K562 (cell line): Measurements from ENCODE around the gene PSMD1. TPM values are rescaled to one million over a fixed set of nuclear protein-coding genes. Genes with fewer than 3 reads are reported as not detected.
A peak's percentile ranks its signal among the peaks of the same experiment; 100 is the strongest.

Experiments
- ATAC-seq: fragments of 200-7000 bp; cut with Tn5 transposase; 3 replicates; pipeline ENCODE4 v1.9.1; 2020; ENCODE audit warnings: moderate library complexity
- BruUV-seq: library from RNA; stranded (reverse); fragments of 400-500 nt; replicated peaks from 2 replicates; lab custom pipeline; 2021; lab: Mats Ljungman, UMichigan
- CTCF ChIA-PET: fragments of 300-600 bp; formaldehyde crosslinking; extraction: SDS; loops from one replicate; lab custom pipeline; 2021; ENCODE audit warnings: low intra/inter-chr PET ratio; lab: Yijun Ruan, JAX
- POLR2A ChIA-PET: fragments of 300-600, 350-650 bp; sonication (Branson Sonifier 250); formaldehyde crosslinking; extraction: SDS; loops from one replicate; lab custom pipeline; 2021; ENCODE audit warnings: antibody characterized with exemption, inconsistent platforms; lab: Yijun Ruan, JAX
- DNase-seq, 4 experiments: peaks; one replicate each; pipeline versions ENCODE4 v3.0.0 to v3.0.0-alpha.2; 2011 to 2018; ENCODE audit warnings: low spot score in 3 of 4, mixed read lengths in 3 of 4; ENCODE audit errors: extremely low read depth in 1 of 4
- FAIRE-seq: peaks from 2 replicates; lab custom pipeline; 2011; peaks lifted over from hg19 to GRCh38; lab: Jason Lieb, UNC
- H2AFZ ChIP-seq: 2 replicates; pipeline ENCODE4 v1.6.0; 2011; ENCODE audit warnings: low read depth, low read length, control low read depth, inconsistent platforms
- H3K27ac ChIP-seq: fragments of 200-600 bp; 3 replicates; pipeline ENCODE4 v1.8.0; 2011; ENCODE audit warnings: low read depth, mild to moderate bottlenecking, control low read depth, inconsistent platforms, low read length, moderate library complexity, mixed read lengths; ENCODE audit errors: extremely low read depth
- H3K27me3 ChIP-seq, 2 experiments: fragments of 300-600 bp in 1 of 2; 2 replicates in 1 of 2; 3 replicates in 1 of 2; pipeline versions ENCODE4 v1.6.0 to v1.8.0; 2011; ENCODE audit warnings: inconsistent platforms in 2 of 2, low read length in 2 of 2, mild to moderate bottlenecking in 1 of 2, mixed read lengths in 1 of 2, moderate library complexity in 1 of 2; ENCODE audit not compliant: control insufficient read depth in 2 of 2, insufficient read depth in 2 of 2
- H3K36me3 ChIP-seq: fragments of 300-600 bp; 3 replicates; pipeline ENCODE4 v1.8.0; 2011; ENCODE audit warnings: mild to moderate bottlenecking, low read length, inconsistent platforms; ENCODE audit not compliant: control insufficient read depth, insufficient read depth
- H3K4me1 ChIP-seq, 2 experiments: fragments of 200-600 bp in 1 of 2; replicated peaks in 1 of 2; 2 replicates in 1 of 2; 3 replicates in 1 of 2; pipeline versions ENCODE4 v1.5.1 to v1.8.0; 2011; ENCODE audit warnings: inconsistent platforms in 2 of 2, low read length in 2 of 2, mild to moderate bottlenecking in 1 of 2, mixed read lengths in 1 of 2, moderate library complexity in 1 of 2; ENCODE audit not compliant: control insufficient read depth in 2 of 2, insufficient read depth in 2 of 2
- H3K4me2 ChIP-seq: 2 replicates; pipeline ENCODE4 v1.6.1; 2011; ENCODE audit warnings: low read length, control low read depth, inconsistent platforms, mixed read lengths; ENCODE audit not compliant: insufficient read depth
- H3K4me3 ChIP-seq: fragments of 200-600 bp; sonication (generic), shearing (Covaris generic); 2 replicates; pipeline ENCODE4 v1.5.1; 2016; ENCODE audit warnings: control low read depth, inconsistent platforms
- H3K79me2 ChIP-seq: fragments of 200-600 bp; 3 replicates; pipeline ENCODE4 v1.8.0; 2011; ENCODE audit warnings: low read length, inconsistent platforms; ENCODE audit not compliant: control insufficient read depth, insufficient read depth
- H3K9ac ChIP-seq, 2 experiments: 2 replicates each; pipeline versions ENCODE4 v1.6.0 to v1.6.1; 2011; ENCODE audit warnings: low read depth in 2 of 2, low read length in 2 of 2, control low read depth in 1 of 2, inconsistent platforms in 1 of 2, mild to moderate bottlenecking in 1 of 2, mixed read lengths in 1 of 2; ENCODE audit not compliant: insufficient read depth in 1 of 2
- H3K9me1 ChIP-seq: one replicate; pipeline ENCODE4 v1.6.0; 2011; ENCODE audit warnings: inconsistent platforms, mild to moderate bottlenecking, low read length, moderate library complexity; ENCODE audit not compliant: control insufficient read depth, insufficient read depth
- H3K9me3 ChIP-seq: replicated peaks from 2 replicates; pipeline ENCODE4 v1.5.1; 2011; ENCODE audit warnings: low read depth, low read length, inconsistent platforms; ENCODE audit not compliant: control insufficient read depth, insufficient read depth
- H4K20me1 ChIP-seq: replicated peaks from 2 replicates; pipeline ENCODE4 v1.6.1; 2011; ENCODE audit warnings: low read length, inconsistent platforms, mixed read lengths; ENCODE audit not compliant: control insufficient read depth, insufficient read depth
- AFF1 ChIP-seq, 2 experiments: fragments of 450-650 bp; IDR thresholded peaks; 2 replicates each; pipeline ENCODE4 v1.6.1; 2018; ENCODE audit warnings: mild to moderate bottlenecking in 2 of 2, low read depth in 1 of 2; ENCODE audit not compliant: partially characterized antibody in 2 of 2
- CREM ChIP-seq: IDR thresholded peaks from 2 replicates; pipeline ENCODE4 v1.6.1; 2014; ENCODE audit warnings: antibody characterized with exemption, low read depth
- EGR1 ChIP-seq: fragments of 450-650 bp; conservative IDR thresholded peaks from 2 replicates; pipeline ENCODE4 v1.6.1; 2017; ENCODE audit warnings: mild to moderate bottlenecking
- HCFC1 ChIP-seq: IDR thresholded peaks from 2 replicates; pipeline ENCODE4 v1.6.1; 2012; ENCODE audit warnings: low read depth, low read length, improper control_type of control experiment
- HIVEP1 ChIP-seq: fragments of 250-450 bp; sonication (Bioruptor Pico); IDR thresholded peaks from 2 replicates; pipeline ENCODE4 v1.4.0; 2020; ENCODE audit warnings: mild to moderate bottlenecking
- MCM7 ChIP-seq, 2 experiments: fragments of 450-650 bp; IDR thresholded peaks; 2 replicates each; pipeline ENCODE4 v1.6.1; 2016 to 2018
- MTA3 ChIP-seq: fragments of 450-650 bp; formaldehyde crosslinking; IDR thresholded peaks from 2 replicates; pipeline ENCODE4 v1.6.1; 2017; ENCODE audit warnings: mild to moderate bottlenecking, borderline replicate concordance
- NRF1 ChIP-seq, 2 experiments: fragments of 450-650 bp; IDR thresholded peaks in 1 of 2; conservative IDR thresholded peaks in 1 of 2; 2 replicates each; pipeline ENCODE4 v1.6.1; 2014; ENCODE audit warnings: mild to moderate bottlenecking in 2 of 2
- RBM39 ChIP-seq: fragments of 200-400 bp; formaldehyde crosslinking; optimal IDR thresholded peaks from 2 replicates; pipeline ENCODE3; 2018; ENCODE audit warnings: low read depth, low read length
- SMARCE1 ChIP-seq: fragments of 450-650 bp; IDR thresholded peaks from 2 replicates; pipeline ENCODE4 v1.7.1; 2016; ENCODE audit warnings: mild to moderate bottlenecking
- TCF7L2 ChIP-seq: fragments of 150-350 bp; IDR thresholded peaks from 2 replicates; pipeline ENCODE4 v1.6.1; 2016; ENCODE audit warnings: low read depth, mild to moderate bottlenecking, low read length, moderate library complexity
- ZNF239 ChIP-seq: fragments of 250-450 bp; sonication (Bioruptor Pico); IDR thresholded peaks from 2 replicates; pipeline ENCODE4 v1.4.0; 2020; ENCODE audit warnings: mild to moderate bottlenecking
- ZNF253 ChIP-seq: fragments of 250-450 bp; sonication (Bioruptor Pico); conservative IDR thresholded peaks from 2 replicates; pipeline ENCODE4 v1.6.1; 2021; ENCODE audit warnings: mild to moderate bottlenecking
- ZNF586 ChIP-seq: fragments of 450-650 bp; formaldehyde crosslinking; conservative IDR thresholded peaks from 2 replicates; pipeline ENCODE4 v1.4.0; 2020; ENCODE audit warnings: mild to moderate bottlenecking, moderate library complexity
- WGBS: fragments of 100-300 bp; shearing (Covaris generic); methylation state at CpG from one replicate; pipeline ENCODE4 v1.1.6; 2016; ENCODE audit warnings: low coverage, mixed read lengths; ENCODE audit not compliant: insufficient coverage; ENCODE audit errors: missing lambda C conversion rate; 5-methylcytosine and 5-hydroxymethylcytosine counted together
- in situ Hi-C: fragments of 300-500 bp; cut with MboI; formaldehyde crosslinking; loops from 4 replicates; pipeline ENCODE4 v1.15.0; 2018; ENCODE audit warnings: inconsistent platforms, mixed read lengths
- intact Hi-C: fragments of 100-400 bp; cut with micrococcal nuclease; formaldehyde crosslinking; loops from 2 replicates; pipeline ENCODE4 v1.14.2; 2022
- polyA plus RNA-seq, 8 experiments: library from polyadenylated mRNA; depleted of rRNA in 4 of 8; stranded (reverse) in 5 of 8; unstranded in 3 of 8; fragments of >200 nt; fragmentation: Nextera tagmentation in 2 of 8; fragmentation: Illumina TruSeq in 1 of 8; extraction: Ambion mirVana in 2 of 8; extraction: Trizol in 1 of 8; gene quantifications; 2 replicates each; pipeline versions ENCODE4 v1.2.1 to v1.2.3, GENCODE V29; 2011 to 2014; ENCODE audit warnings: inconsistent platforms in 1 of 8, missing spikeins in 1 of 8
- total RNA-seq, 7 experiments: library from RNA; depleted of rRNA in 6 of 7; stranded (reverse); fragments of >200 nt in 6 of 7; fragmentation: Illumina TruSeq in 2 of 7; extraction: Trizol in 2 of 7; gene quantifications; 2 replicates each; pipeline versions ENCODE4 v1.2.1 to v1.2.3, GENCODE V29; 2011 to 2021; ENCODE audit warnings: low replicate concordance in 1 of 7
- TF ChIP-seq, protein P1 (sequence below): fragments of 250-450 bp; sonication (Bioruptor Pico); IDR thresholded peaks from 2 replicates; pipeline ENCODE4 v1.5.0; 2021; ENCODE audit warnings: mild to moderate bottlenecking, moderate library complexity

PSMD1 gene
- total and polyA plus RNA-seq, 9 of the 15 experiments (the other 6 are each of a cell fraction or from before 2014, with no cell fraction given), result 100 to 257 (median 147) TPM

GRCh38 chr2:231029563-231029962 lies 27.1 kb upstream of the PSMD1 start:
- WGBS, result 3% methylated on average over 5 of the region's 9 CpGs
- intact Hi-C loops, result no loop called here
- ATAC-seq, result no peak
- H3K27me3 ChIP-seq, result peaks cover 0 to 18% of the 10 kb centered on the region in 2 experiments; a peak in 2 of 5 replicates
- no peak for FAIRE-seq
- in situ Hi-C loops, result no loop called here
- no peak overlapping the region for H3K4me2 ChIP-seq
- no peaks in the 10 kb centered on the region for H3K9me1 ChIP-seq
- POLR2A ChIA-PET, result no interaction called here
- H3K4me3 ChIP-seq, result no peak overlapping the region
- no peaks in the 10 kb centered on the region for H3K79me2 ChIP-seq
- no TSS peak for BruUV-seq
- H3K4me1 ChIP-seq, result no peaks in the 10 kb centered on the region
- no peak overlapping the region for H2AFZ ChIP-seq
- no peak for TF ChIP-seq RBM39
- no peak for TF ChIP-seq ZNF586
- peak; percentile 26 for TF ChIP-seq EGR1
- no peak for TF ChIP-seq ZNF253
- no peak for TF ChIP-seq MTA3
- no peak for TF ChIP-seq TCF7L2
- TF ChIP-seq MCM7 (IDR thresholded peaks at IDR 0.05), result no peak
- no peak for TF ChIP-seq SMARCE1
- peak; percentile 11 to 36; a peak in 1 of 4 replicates for TF ChIP-seq NRF1 (conservative IDR thresholded peaks at IDR 0.05 in 1 of 2, IDR thresholded peaks at IDR 0.05 in 1 of 2)
- no peak for TF ChIP-seq AFF1 (IDR thresholded peaks at IDR 0.05; ENCODE audit: low read depth in 1 of 2, partially characterized antibody in 2 of 2)
- TF ChIP-seq, protein P1, sequence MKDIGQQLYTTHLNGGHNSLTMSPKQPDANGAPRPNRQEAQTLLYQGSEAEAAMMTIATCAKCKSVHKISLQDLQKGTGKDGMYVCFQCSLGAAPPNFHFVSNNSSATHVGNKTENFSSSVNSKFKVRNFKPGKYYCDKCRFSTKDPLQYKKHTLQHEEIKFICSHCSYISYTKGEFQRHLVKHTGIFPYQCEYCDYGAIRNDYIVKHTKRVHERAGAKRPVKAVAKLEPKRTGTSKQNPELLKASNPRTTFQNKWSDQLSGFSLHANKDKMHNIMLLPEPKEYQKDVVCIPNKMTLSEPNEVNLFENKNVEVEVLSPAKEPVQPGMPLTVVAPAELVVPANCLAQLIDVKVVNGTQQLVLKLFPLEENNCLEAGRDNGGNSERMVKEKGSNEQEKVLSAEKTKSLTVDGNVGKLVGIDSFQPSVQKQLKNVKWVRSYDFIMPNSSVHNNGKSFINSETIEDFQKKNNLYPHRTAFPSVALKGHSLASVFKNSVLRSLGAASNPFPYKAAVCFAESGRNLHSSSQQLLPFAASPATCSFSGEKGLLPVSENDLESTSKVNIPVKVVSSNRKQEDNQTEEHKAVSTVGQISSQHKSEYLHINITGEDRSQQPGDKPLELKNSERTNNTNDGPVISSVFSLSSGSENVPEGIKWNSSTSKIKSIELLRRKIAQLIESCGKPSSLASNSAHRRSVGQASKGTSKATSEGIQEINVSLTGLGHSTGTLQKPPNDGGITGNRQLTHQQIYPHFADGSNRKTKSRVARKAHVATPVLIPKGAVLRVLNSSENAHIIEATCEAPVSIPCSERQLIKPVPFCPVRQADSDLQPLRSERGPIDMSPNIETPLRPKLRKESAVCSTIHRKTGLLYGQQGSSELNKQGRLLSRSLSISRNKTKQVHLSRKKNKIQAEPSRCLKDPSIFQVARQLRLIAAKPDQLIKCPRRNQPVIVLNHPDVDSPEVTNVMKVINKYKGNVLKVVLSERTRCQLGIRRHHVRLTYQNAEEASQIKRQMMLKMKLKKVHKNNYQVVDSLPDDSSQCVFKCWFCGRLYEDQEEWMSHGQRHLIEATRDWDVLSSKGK (CRISPR knock-in tag), result no peak
- no peak for TF ChIP-seq HCFC1
- no peak for TF ChIP-seq HIVEP1
- TF ChIP-seq ZNF239 (CRISPR knock-in tag), result no peak
- TF ChIP-seq CREM, result no peak
- no peaks in the 10 kb centered on the region for H4K20me1 ChIP-seq
- no peaks in the 10 kb centered on the region for H3K36me3 ChIP-seq
- H3K9me3 ChIP-seq, result no peaks in the 10 kb centered on the region
- no peak overlapping the region; a peak in 1 of 4 replicates for H3K9ac ChIP-seq
- H3K27ac ChIP-seq, result no peak overlapping the region
- CTCF ChIA-PET, result no interaction called here
- DNase-seq, result no peak
